HG03097 (cell line): ENCODE results near the gene MEIOB.
"Not testable (repeated sequence)": the region's sequence is repeated elsewhere in the genome, so short reads cannot be mapped to it uniquely, and the experiment has no call there.

Experiments used
- ATAC-seq: cut with Tn5 transposase; IDR thresholded peaks from one replicate; pipeline ENCODE4 v1.9.1; 2021; ENCODE audit not compliant: unreplicated experiment, low FRiP score

MEIOB gene

GRCh38 chr16:1878256-1878655 is 6.3 kb upstream of the MEIOB start:
- ATAC-seq, result no peak

DNA sequence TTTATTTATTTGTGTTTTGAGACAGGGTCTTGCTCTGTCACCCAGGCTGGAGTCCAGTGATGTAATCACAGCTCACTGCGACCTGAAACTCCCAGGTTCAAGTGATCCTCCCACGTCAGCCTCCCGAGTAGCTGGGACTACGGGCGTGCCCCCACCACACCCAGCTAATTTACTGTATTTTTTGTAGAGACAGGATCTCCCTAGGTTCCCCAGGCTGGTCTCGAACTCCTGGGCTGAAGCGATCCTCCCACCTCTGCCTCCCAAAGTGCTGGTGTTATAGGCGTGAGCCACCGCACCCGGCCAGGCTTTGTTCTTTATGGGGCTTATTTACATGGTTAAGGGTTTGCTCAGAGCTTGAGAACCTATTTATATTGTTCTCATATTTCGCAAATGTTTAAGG is 5.8 kb upstream of the MEIOB start:
- no peak for ATAC-seq

DNA sequence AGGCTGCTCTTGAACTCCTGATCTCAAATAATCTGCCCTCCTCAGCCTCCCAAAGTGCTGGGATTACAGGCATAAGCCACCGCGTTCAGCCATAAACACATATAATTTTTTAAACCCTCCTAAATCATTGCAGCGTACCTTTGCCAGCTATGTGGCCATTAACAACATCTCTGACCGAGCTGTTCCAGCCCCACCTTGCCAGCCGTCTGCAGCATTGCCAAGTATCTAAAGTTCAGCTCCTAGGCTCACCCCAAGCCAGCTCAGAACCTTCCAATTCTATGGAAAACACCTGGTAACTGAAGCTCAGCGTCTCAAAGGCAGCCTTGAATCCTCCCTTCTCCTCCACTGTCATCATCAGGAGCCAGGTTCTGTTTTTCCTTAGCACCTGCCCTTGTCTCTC is 5.1 kb upstream of the MEIOB start:
- ATAC-seq, result no peak

GRCh38 chr16:1876468-1876867 is 4.5 kb upstream of the MEIOB start:
- no peak for ATAC-seq

DNA sequence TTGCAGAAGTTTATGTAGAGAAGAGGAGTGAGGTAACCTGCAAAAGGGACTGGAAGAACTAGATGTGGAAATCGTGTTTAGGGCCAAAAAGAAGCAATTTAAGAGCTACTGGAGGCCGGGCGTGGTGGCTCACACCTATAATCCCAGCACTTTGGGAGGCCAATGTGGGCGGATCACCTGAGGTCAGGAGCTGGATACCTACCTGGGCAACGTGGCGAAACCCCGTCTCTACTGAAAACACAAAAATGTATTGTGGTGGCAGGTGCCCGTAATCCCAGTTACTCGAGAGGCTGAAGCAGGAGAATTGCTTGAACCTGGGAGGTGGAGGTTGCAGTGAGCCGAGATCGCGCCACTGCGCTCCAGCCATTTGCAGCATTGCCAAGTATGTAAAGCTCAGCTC is 4.1 kb upstream of the MEIOB start:
- not testable (repeated sequence) for ATAC-seq

DNA sequence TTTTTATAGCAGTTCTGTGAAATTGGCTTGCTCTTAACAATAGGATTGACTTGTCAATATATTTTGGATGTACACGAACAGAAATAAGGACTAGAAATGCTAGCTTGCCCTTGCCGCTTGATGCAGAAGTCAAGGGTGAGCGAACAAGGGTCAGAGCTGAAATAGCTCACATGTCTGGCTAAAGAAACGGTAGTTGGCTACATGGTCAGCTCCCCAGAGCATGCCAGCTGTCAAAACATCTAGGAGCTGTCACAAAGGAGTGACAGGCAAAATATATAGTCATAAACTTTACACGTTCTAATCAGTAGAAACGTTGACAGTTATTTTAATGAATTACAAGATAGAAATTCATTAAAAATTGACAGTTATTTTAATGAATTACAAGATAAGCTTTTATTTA is 2.9 kb upstream of the MEIOB start:
- no peak for ATAC-seq

GRCh38 chr16:1870365-1871082 is 1.4 kb downstream of the MEIOB start:
- ATAC-seq, result no peak

DNA sequence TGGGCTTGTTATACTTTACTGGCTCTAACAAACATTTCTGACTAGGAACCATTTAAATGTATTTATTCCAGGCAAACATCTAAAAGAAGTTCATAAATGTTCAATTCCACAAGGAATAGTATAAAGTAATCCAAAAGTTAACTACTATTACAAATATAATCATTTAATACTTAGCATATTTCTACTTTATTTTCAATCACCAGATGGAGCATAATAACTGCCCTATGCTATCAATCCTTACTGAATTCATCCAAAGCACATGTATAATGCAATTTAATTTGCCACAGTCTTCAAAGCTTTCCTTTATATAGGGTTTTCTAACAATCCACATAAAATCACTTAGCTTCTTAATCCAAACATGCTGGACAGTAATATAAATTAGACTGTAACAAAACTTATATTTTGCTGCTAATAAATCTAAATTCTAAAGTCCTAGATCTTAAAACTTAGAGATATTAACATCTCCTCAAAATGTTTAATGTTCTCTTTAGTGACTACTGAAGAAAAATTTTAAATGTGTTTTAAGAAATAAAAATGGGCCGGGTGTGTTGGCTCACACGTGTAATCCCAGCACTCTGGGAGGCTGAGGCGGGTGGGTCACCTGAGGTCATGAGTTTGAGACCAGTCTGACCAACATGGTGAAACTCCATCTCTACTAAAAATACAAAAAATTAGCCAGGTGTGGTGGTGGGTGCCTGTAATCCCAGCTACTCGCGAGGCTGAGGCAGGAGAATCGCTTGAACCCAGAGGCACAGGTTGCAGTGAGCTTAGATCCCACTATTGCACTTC is 5.9 kb downstream of the MEIOB start:
- no peak for ATAC-seq

DNA sequence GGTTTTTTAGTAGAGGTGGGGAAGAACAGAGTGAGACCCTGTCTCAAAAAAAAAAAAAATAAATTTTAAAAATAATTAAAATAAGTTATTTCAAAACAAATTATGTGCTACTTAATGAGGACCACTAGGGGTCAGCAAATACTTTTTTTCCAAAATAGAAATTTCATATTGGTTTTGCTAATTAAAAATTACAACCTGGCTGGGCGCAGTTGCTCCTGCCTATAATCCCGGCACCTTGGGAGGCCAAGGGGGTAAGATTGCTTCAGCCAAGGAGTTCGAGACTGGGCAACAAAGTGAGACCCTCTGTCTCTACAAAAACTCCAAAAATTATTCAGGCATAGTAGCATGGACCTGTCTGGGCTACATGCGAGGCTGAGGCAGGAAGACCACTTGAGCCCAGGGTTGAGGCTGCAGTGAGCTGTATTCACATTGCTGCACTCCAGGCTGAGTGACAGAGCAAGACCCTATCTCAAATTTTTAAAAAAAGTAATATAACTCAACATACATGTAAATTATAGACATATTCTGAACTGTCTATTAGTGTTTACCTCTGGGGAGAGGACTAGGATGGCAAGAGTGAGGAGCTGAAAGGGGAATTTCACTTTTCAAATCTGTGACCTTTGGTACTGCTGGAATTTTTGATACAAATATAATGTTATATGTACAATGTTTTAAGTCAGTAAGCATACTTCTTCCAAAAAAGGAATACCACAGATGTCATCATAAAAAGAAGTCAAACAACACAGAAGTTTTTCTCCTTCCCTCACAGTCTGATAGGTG is 8.1 kb downstream of the MEIOB start:
- ATAC-seq, result no peak

GRCh38 chr16:1862394-1862793 is 9.6 kb downstream of the MEIOB start:
- ATAC-seq, result no peak

DNA sequence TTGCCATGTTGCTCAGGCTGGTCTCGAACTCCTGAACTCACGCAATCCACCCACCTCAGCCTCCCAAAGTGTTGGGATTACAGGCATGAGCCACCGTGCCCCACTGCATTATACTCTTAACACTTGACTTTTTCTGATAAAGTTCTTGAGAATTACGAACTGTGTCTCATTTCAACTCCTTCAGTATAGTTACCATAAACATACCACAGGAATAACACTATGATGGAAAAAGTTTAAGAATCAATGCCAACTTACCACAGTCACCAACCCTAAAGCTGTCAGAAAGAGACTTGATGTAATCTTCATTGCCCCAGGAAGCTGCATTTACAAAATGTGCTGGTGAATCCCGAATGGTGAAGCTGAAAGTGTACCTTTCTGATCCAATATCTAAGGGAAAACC is 10.2 kb downstream of the MEIOB start:
- no peak for ATAC-seq

- no peak for ATAC-seq
Observed at GRCh38 chr16:1859650-1860049, 12.3 kb downstream of the MEIOB start.

DNA sequence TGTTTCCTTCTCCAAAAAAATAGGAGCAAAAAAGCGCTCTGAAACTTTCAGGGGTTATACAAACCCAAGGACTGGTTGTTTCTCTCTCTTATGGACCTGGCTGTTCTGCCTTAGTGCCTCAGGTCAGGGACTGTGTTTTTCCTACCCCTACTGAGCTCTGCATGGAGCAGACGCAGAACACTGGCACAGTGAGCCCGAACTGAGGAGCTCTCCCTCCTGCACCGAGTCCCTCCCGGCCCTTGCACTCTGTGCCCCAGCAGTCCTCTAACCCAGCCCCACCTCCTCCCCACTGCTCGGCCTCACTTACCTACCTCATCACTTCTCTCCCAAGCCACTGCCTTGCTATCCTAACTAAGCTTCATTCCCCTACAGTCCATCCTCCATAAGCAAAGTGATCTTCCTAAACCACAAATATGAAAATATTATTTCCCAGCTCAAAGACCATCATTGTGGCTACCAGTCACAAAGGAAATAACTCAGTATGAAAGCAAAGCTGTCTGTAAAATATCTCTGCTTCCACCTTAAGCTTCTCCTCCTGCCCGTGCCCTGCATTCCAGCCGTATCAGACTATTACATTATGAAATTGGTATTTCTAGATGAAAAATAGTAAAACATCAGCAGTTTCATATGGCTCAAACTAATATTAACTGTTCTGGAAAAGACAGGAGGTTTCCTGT is 13.6 kb downstream of the MEIOB start:
- ATAC-seq, result no peak

- no peak for ATAC-seq
Observed at GRCh38 chr16:1857433-1858097, 14.4 kb downstream of the MEIOB start.

- no peak for ATAC-seq
Observed at GRCh38 chr16:1851793-1852192, 20.2 kb downstream of the MEIOB start.

DNA sequence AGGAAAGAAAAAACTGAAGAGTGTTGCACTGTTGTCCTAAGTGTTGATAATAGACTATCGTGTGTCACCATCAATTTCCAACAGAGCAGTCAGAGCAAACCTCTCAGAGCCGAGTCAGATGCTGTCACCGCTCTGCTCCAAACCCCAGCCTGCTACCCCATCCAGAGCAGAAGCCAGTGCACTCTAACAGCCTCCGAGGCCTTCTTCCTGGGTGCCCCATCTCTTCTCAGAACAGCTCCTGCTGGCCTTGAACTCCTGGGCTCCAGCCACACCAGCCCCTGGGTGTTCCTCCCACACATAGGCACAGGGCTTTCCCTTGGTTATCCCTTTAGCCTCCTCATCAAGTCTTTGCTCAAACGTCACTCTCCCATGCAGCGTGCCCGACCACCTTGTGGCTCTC is 21.0 kb downstream of the MEIOB start:
- no peak for ATAC-seq

DNA sequence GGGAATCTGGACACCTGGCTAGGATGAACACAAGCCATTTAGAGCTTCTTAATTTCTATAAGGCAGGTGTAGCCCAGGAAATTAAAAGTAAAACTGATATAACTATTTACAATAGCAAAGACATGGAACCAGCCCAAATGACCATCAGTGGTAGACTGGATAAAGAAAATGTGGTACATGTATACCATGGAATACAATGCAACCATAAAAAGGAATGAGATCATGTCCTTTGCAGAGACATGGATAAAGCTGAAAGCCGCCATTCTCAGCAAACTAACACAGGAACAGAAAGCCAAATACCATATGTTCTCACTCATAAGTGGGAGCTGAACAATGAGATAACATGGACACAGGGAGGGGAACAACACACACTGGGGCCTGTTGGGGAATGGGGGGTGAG is 25.5 kb downstream of the MEIOB start:
- ATAC-seq, result no peak

- ATAC-seq, result no peak
Observed at GRCh38 chr16:1845985-1846384, 26.0 kb downstream of the MEIOB start.

DNA sequence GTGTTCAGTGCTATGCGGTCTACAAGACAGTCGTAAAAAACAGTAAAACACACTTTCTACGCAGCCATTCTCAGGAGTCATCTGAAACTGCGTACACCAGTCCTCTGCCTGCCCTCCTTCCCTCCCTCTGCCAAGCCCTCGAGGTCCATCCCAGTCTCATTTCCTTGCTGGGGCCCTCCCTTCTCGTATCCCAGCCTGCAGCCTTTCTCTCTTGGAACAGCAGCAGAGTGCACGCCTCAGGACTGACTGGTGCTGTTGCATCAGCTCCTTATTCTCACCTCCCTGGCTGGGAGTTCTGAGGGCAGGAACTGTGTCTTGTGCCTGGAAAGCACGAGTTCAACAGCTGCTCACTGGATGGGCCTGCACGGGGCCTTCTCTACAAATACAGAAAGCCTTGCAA is 32.4 kb downstream of the MEIOB start:
- no peak for ATAC-seq

GRCh38 chr16:1834096-1834495 is 37.9 kb downstream of the MEIOB start:
- no peak for ATAC-seq
